ENCODE results near the gene CDC25C.
A peak's percentile ranks its signal among the peaks of the same experiment; 100 is the strongest.
"Not testable (repeated sequence)": the region's sequence is repeated elsewhere in the genome, so short reads cannot be mapped to it uniquely, and the experiment has no call there.

The CDC25C gene

GRCh38 chr5:138344887-138345622, 13.5 kb upstream of the CDC25C start:
- no peak for DNase-seq

GRCh38 chr5:138340008-138340407, 8.4 kb upstream of the CDC25C start:
- DNase-seq = no peak

GRCh38 chr5:138339464-138339863, 7.9 kb upstream of the CDC25C start:
- no peak for DNase-seq

GRCh38 chr5:138339091-138339456, 7.5 kb upstream of the CDC25C start:
- no peak for DNase-seq

- no peak for DNase-seq
Observed at GRCh38 chr5:138338411-138339090, 6.9 kb upstream of the CDC25C start.

- peak; percentile 88 for DNase-seq
Observed at GRCh38 chr5:138337685-138338410, 6.2 kb upstream of the CDC25C start, which contains the start of gene FAM53C. Gene FAM53C (plus strand): TSS chr5:138338266. CDS start chr5:138341336, 3,070 bp downstream.

- DNase-seq = peak; percentile 65
Observed at GRCh38 chr5:138336952-138337684, 5.5 kb upstream of the CDC25C start.

GRCh38 chr5:138334867-138335447, 3.4 kb upstream of the CDC25C start:
- DNase-seq = no peak

- no peak for DNase-seq
Observed at GRCh38 chr5:138330813-138331448, 673 bp downstream of the CDC25C start.

GRCh38 chr5:138318211-138318610, 13.4 kb downstream of the CDC25C start:
- not testable (repeated sequence) for DNase-seq

- DNase-seq = no peak
Observed at GRCh38 chr5:138316355-138316754, 15.2 kb downstream of the CDC25C start.

GRCh38 chr5:138315751-138316278, 15.8 kb downstream of the CDC25C start:
- DNase-seq = no peak

- peak; percentile 68 for DNase-seq
Observed at GRCh38 chr5:138305797-138306196, 25.8 kb downstream of the CDC25C start.

GRCh38 chr5:138303372-138303771, 28.2 kb downstream of the CDC25C start:
- no peak for DNase-seq

GRCh38 chr5:138289296-138289695, 42.3 kb downstream of the CDC25C start:
- DNase-seq = no peak

- no peak for DNase-seq
Observed at GRCh38 chr5:138287246-138287645, 44.4 kb downstream of the CDC25C start.

- peak; percentile 58 for DNase-seq
Observed at GRCh38 chr5:138282920-138283742, 48.5 kb downstream of the CDC25C start.

- DNase-seq = no peak
Observed at GRCh38 chr5:138280915-138281314, 50.7 kb downstream of the CDC25C start.

- DNase-seq = peak; percentile 63
Observed at GRCh38 chr5:138276402-138277054, 55.1 kb downstream of the CDC25C start.

GRCh38 chr5:138275895-138276294, 55.7 kb downstream of the CDC25C start:
- no peak for DNase-seq
